Neural cell (in vitro differentiated cells): Measurements from ENCODE around the gene YDJC.

Experiments
- EZH2 ChIP-seq: fragments of 200-600, 300-800 bp; shearing (Covaris generic), sonication (generic); IDR thresholded peaks from 2 replicates; pipeline ENCODE4 v1.6.1; 2014; ENCODE audit warnings: antibody characterized with exemption, low read length, borderline replicate concordance, mild to moderate bottlenecking; ENCODE audit not compliant: insufficient read depth, poor library complexity, severe bottlenecking
- POLR2AphosphoS5 ChIP-seq: IDR thresholded peaks from 2 replicates; pipeline ENCODE4 v1.6.1; 2012
- TF ChIP-seq, protein P1 (sequence below): fragments of 450-650 bp; IDR thresholded peaks from 2 replicates; pipeline ENCODE4 v1.5.1; 2014; ENCODE audit warnings: antibody characterized with exemption, mild to moderate bottlenecking, moderate library complexity; ENCODE audit not compliant: poor library complexity, severe bottlenecking
- TF ChIP-seq, protein P2 (sequence below): IDR thresholded peaks from 2 replicates; pipeline ENCODE4 v1.6.1; 2012; ENCODE audit warnings: borderline replicate concordance

DNA sequence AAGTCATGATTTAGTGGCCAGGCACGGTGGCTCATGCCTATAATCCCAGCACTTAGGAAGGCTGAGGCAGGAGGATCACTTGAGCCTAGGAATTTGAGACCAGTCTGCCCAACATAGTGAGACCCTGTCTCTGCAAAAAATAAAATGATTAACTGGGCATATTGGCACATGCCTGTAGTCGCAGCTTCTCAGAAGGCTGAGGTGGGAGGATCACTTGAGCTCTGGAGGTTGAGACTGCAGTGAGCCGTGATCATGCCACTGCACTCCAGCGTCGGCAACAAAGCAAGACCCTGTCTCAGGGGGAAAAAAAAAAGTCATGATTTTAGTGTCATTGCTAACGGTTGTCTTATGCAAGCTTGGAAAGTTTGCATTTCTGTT lies 50.4 kb downstream of the YDJC start:
- TF ChIP-seq, protein P1, sequence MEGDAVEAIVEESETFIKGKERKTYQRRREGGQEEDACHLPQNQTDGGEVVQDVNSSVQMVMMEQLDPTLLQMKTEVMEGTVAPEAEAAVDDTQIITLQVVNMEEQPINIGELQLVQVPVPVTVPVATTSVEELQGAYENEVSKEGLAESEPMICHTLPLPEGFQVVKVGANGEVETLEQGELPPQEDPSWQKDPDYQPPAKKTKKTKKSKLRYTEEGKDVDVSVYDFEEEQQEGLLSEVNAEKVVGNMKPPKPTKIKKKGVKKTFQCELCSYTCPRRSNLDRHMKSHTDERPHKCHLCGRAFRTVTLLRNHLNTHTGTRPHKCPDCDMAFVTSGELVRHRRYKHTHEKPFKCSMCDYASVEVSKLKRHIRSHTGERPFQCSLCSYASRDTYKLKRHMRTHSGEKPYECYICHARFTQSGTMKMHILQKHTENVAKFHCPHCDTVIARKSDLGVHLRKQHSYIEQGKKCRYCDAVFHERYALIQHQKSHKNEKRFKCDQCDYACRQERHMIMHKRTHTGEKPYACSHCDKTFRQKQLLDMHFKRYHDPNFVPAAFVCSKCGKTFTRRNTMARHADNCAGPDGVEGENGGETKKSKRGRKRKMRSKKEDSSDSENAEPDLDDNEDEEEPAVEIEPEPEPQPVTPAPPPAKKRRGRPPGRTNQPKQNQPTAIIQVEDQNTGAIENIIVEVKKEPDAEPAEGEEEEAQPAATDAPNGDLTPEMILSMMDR, result no peak
- no peak for TF ChIP-seq EZH2
- TF ChIP-seq, protein P2, sequence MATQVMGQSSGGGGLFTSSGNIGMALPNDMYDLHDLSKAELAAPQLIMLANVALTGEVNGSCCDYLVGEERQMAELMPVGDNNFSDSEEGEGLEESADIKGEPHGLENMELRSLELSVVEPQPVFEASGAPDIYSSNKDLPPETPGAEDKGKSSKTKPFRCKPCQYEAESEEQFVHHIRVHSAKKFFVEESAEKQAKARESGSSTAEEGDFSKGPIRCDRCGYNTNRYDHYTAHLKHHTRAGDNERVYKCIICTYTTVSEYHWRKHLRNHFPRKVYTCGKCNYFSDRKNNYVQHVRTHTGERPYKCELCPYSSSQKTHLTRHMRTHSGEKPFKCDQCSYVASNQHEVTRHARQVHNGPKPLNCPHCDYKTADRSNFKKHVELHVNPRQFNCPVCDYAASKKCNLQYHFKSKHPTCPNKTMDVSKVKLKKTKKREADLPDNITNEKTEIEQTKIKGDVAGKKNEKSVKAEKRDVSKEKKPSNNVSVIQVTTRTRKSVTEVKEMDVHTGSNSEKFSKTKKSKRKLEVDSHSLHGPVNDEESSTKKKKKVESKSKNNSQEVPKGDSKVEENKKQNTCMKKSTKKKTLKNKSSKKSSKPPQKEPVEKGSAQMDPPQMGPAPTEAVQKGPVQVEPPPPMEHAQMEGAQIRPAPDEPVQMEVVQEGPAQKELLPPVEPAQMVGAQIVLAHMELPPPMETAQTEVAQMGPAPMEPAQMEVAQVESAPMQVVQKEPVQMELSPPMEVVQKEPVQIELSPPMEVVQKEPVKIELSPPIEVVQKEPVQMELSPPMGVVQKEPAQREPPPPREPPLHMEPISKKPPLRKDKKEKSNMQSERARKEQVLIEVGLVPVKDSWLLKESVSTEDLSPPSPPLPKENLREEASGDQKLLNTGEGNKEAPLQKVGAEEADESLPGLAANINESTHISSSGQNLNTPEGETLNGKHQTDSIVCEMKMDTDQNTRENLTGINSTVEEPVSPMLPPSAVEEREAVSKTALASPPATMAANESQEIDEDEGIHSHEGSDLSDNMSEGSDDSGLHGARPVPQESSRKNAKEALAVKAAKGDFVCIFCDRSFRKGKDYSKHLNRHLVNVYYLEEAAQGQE, result no peak
- TF ChIP-seq POLR2AphosphoS5, result no peak
